B cell (primary cell): Measurements from ENCODE around the gene BRMS1. TPM values are rescaled to one million over a fixed set of nuclear protein-coding genes. Genes with fewer than 3 reads are reported as not detected.

ENCODE experiments used
- ATAC-seq: fragments of 200-7000 bp; cut with Tn5 transposase; one replicate; pipeline ENCODE4 v1.10.0; 2021; ENCODE audit warnings: low read depth, mild to moderate bottlenecking, moderate number of reproducible peaks, moderate library complexity
- CTCF ChIA-PET: fragments of 350-600 bp; sonication (Branson Sonifier 250); formaldehyde crosslinking; loops from one replicate; lab custom pipeline; 2021; ENCODE audit warnings: antibody characterized with exemption, inconsistent platforms; lab: Charles Lee
- POLR2A ChIA-PET: fragments of 350-600 bp; sonication (Branson Sonifier 250); formaldehyde crosslinking; loops from one replicate; lab custom pipeline; 2021; ENCODE audit warnings: antibody characterized with exemption; lab: Charles Lee
- DNase-seq: peaks from one replicate; pipeline ENCODE4 v3.0.0; 2013
- H2AFZ ChIP-seq: 2 replicates; pipeline ENCODE4 v1.6.1; 2012; ENCODE audit warnings: mild to moderate bottlenecking, low read depth, low read length; ENCODE audit not compliant: insufficient read depth, poor library complexity, severe bottlenecking
- H3K27ac ChIP-seq, 2 donors: 1 replicate in 1 of 2; 2 replicates in 1 of 2; pipeline ENCODE4 v1.5.1; 2012 to 2013; ENCODE audit warnings: low read length in 2 of 2, mild to moderate bottlenecking in 2 of 2, moderate library complexity in 1 of 2
- H3K27me3 ChIP-seq, 4 experiments: fragments of 200-600 bp in 1 of 4; sonication (generic) in 1 of 4; replicated peaks in 1 of 4; 1 replicate in 2 of 4; 2 replicates in 2 of 4; pipeline versions ENCODE4 v1.6.1 to v1.7.0; 2013 to 2016; ENCODE audit warnings: low read length in 3 of 4, mild to moderate bottlenecking in 2 of 4, mixed read lengths in 1 of 4, moderate library complexity in 1 of 4; ENCODE audit not compliant: insufficient read depth in 4 of 4, control insufficient read depth in 3 of 4; ENCODE audit errors: control extremely low read depth in 1 of 4
- H3K36me3 ChIP-seq, 2 experiments: replicated peaks in 1 of 2; 1 replicate in 1 of 2; 2 replicates in 1 of 2; pipeline versions ENCODE4 v1.6.1 to v1.7.1; 2013; ENCODE audit warnings: low read length in 1 of 2; ENCODE audit not compliant: insufficient read depth in 2 of 2, control insufficient read depth in 1 of 2; ENCODE audit errors: control extremely low read depth in 1 of 2, extremely low read depth in 1 of 2
- H3K4me1 ChIP-seq, 2 donors: fragments of 200-600 bp in 1 of 2; sonication (generic) in 1 of 2; 1 replicate in 1 of 2; 2 replicates in 1 of 2; pipeline versions ENCODE4 v1.5.1 to v1.6.1; 2013 to 2017; ENCODE audit warnings: low read length in 2 of 2; ENCODE audit not compliant: control insufficient read depth in 2 of 2, insufficient read depth in 2 of 2
- H3K4me2 ChIP-seq: replicated peaks from 2 replicates; pipeline ENCODE3; 2012; ENCODE audit warnings: mild to moderate bottlenecking, low read depth, low read length; ENCODE audit not compliant: poor library complexity, severe bottlenecking
- H3K4me3 ChIP-seq, 5 experiments: fragments of 200-600 bp in 1 of 5; sonication (generic) in 1 of 5; 1 replicate in 3 of 5; 2 replicates in 2 of 5; pipeline versions ENCODE4 v1.5.1 to v1.7.0; 2011 to 2016; ENCODE audit warnings: low read length in 4 of 5, mild to moderate bottlenecking in 4 of 5, low read depth in 2 of 5, control low read depth in 1 of 5, moderate library complexity in 1 of 5; ENCODE audit not compliant: insufficient read depth in 1 of 5; ENCODE audit errors: control extremely low read depth in 1 of 5, extremely low read depth in 1 of 5
- H3K79me2 ChIP-seq: fragments of 200-600 bp; sonication (generic); one replicate; pipeline ENCODE4 v1.6.0; 2016; ENCODE audit warnings: low read length; ENCODE audit not compliant: control insufficient read depth, insufficient read depth
- H3K9ac ChIP-seq: fragments of 200-600 bp; sonication (generic); 2 replicates; pipeline ENCODE4 v1.6.1; 2017; ENCODE audit warnings: mild to moderate bottlenecking, low read length, moderate library complexity
- H3K9me3 ChIP-seq, 3 donors: one replicate each; pipeline versions ENCODE4 v1.6.1 to v1.7.1; 2013; ENCODE audit warnings: low read length in 2 of 3; ENCODE audit not compliant: control insufficient read depth in 2 of 3, insufficient read depth in 1 of 3; ENCODE audit errors: control extremely low read depth in 1 of 3
- H4K20me1 ChIP-seq: 2 replicates; pipeline ENCODE4 v1.6.0; 2012; ENCODE audit warnings: mild to moderate bottlenecking, low read length; ENCODE audit not compliant: insufficient read depth, control insufficient read depth, poor library complexity, severe bottlenecking
- H3K27ac Mint-ChIP-seq: one replicate; pipeline ENCODE4 v1.8.0; 2021; ENCODE audit warnings: mixed read lengths
- H3K27me3 Mint-ChIP-seq: one replicate; pipeline ENCODE4 v1.8.0; 2021; ENCODE audit warnings: mixed read lengths
- H3K4me1 Mint-ChIP-seq: one replicate; pipeline ENCODE4 v1.8.0; 2021; ENCODE audit warnings: mixed read lengths
- H3K4me3 Mint-ChIP-seq: one replicate; pipeline ENCODE4 v1.8.0; 2021; ENCODE audit warnings: mixed read lengths
- H3K9me3 Mint-ChIP-seq: one replicate; pipeline ENCODE4 v1.8.0; 2022; ENCODE audit warnings: mixed read lengths; ENCODE audit not compliant: insufficient read depth
- CTCF ChIP-seq: fragments of 200-600 bp; IDR thresholded peaks from one replicate; pipeline ENCODE4 v1.8.0; 2022; ENCODE audit warnings: antibody characterized with exemption, mild to moderate bottlenecking
- EZH2 ChIP-seq: IDR thresholded peaks from 2 replicates; pipeline ENCODE4 v1.6.1; 2012; ENCODE audit warnings: borderline replicate concordance, low read depth, mild to moderate bottlenecking, moderate library complexity, low read length; ENCODE audit not compliant: insufficient read depth, poor library complexity, severe bottlenecking
- WGBS: methylation state at CpG from one replicate; pipeline ENCODE4 v1.1.5; 2013; ENCODE audit warnings: missing lambda C conversion rate; ENCODE audit not compliant: insufficient coverage; 5-methylcytosine and 5-hydroxymethylcytosine counted together
- intact Hi-C: fragments of 100-400 bp; cut with micrococcal nuclease; formaldehyde crosslinking; loops from one replicate; pipeline ENCODE4 v1.10.0; 2022
- polyA plus RNA-seq: library from polyadenylated mRNA; depleted of rRNA; stranded (reverse); fragments of >200 nt; gene quantifications from 2 replicates; pipeline ENCODE4 v1.2.3, GENCODE V29; 2012
- total RNA-seq, 2 donors: library from RNA; stranded (reverse); fragments of 120-200 nt in 1 of 2; gene quantifications; 1 replicate in 1 of 2; 2 replicates in 1 of 2; pipeline versions ENCODE4 v1.2.3 to v1.2.4, GENCODE V29; 2013 to 2022

The BRMS1 gene
- total and polyA plus RNA-seq, 2 donors (not counting 1 experiment from before 2014, with no cell fraction given): 51.2 to 58.3 TPM

DNA sequence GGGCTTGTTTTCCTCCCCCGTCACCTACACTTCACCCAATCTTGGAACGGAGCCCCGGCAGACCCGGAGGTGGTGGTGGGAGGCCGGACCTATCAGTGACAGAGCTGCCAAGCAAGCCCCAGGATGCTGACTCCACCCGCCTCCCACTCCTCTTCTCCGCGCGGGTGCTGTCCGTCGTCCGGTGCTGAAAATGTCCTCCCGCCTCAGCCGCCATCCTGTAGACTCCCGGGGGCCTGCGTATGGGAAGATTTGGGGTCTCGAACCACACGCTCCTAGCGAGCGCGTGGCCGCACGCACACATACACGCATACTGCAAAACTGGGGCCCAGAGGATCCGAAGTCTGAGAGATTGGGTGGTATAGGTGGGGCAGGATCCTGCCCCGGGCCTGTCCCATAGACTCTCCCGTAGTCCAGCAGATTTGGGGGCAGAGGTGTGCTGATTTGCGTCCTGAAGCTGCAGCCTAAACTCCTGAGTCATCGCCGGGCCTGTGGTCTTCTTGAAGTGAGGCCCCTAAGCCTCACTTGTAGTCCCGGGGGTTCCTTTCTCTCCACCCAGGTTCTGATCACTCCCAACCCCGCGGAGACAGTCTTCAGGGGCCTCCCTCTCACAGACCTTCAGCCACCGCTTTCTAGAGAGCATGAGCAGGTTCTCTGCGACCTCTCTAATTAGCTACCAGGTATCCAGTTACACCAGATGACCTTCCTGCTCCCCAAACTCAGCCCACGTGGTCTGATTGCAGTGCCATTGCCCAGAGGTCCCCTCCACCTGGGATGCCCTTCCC lies 55.2 kb downstream of the BRMS1 start:
- peak overlapping the region; percentile 83 for H2AFZ ChIP-seq
- H3K9ac ChIP-seq: peak overlapping the region; percentile 95
- H3K27me3 ChIP-seq: peaks cover 2 to 33% (median 15%) of the 10 kb centered on the region in 4 experiments
- H3K4me2 ChIP-seq: peak overlapping the region; percentile 94
- ChIA-PET CTCF (interaction anchor here (0.8 to 2.3 kb wide), 7 partner anchors 9 to 238 kb away, joined by 3 to 13 read pairs (median 4); partner anchors contain the start of genes RAB1B and SF3B2), POLR2A (interaction anchor here (1.0 to 1.8 kb wide), 3 partner anchors 22 to 132 kb away, joined by 3 to 13 read pairs (median 7); partner anchors contain the start of gene RAB1B)
- H4K20me1 ChIP-seq: peaks cover 26% of the 10 kb centered on the region
- H3K4me3 ChIP-seq: peak overlapping the region; percentile 53 to 86 (median 75)
- peaks cover 0 to 4% (median 0%) of the 10 kb centered on the region in 3 donors for H3K9me3 ChIP-seq
- peaks cover 14% of the 10 kb centered on the region for H3K27me3 Mint-ChIP-seq
- intact Hi-C loops: loop anchor here (1.0 to 5.0 kb wide), 4 partner anchors 21 to 177 kb away; partner anchors contain the start of genes PELI3, RAB1B and SLC29A2
- peaks cover 0 to 11% of the 10 kb centered on the region in 2 experiments for H3K36me3 ChIP-seq
- ATAC-seq (peak; percentile 36), DNase-seq (no peak)
- no peaks in the 10 kb centered on the region for H3K9me3 Mint-ChIP-seq
- peaks cover 37% of the 10 kb centered on the region for H3K4me1 Mint-ChIP-seq
- H3K4me3 Mint-ChIP-seq: peak overlapping the region; percentile 95
- WGBS: 13% methylated on average over 31 of the region's 36 CpGs
- peaks cover 34 to 42% of the 10 kb centered on the region in 2 donors for H3K4me1 ChIP-seq
- peaks cover 35% of the 10 kb centered on the region for H3K79me2 ChIP-seq
- H3K27ac Mint-ChIP-seq: peak overlapping the region; percentile 94
- TF ChIP-seq CTCF (no peak), EZH2 (no peak)
- H3K27ac ChIP-seq: peak overlapping the region; percentile 53 to 88
